ENCODE data around the gene GALNT10. TPM values are rescaled to one million over a fixed set of nuclear protein-coding genes. Genes with fewer than 3 reads are reported as not detected.
A peak's percentile ranks its signal among the peaks of the same experiment; 100 is the strongest.

Gene GALNT10
- total RNA-seq, 1 experiment from 2014 or later: 68.2 TPM

- H3K27me3 Mint-ChIP-seq (ENCODE audit: unreplicated experiment): no peaks in the 10 kb centered on the region
Measured at GRCh38 chr5:154284433-154284832, 93.9 kb downstream of the GALNT10 start.

GRCh38 chr5:154285661-154286408 lies 95.3 kb downstream of the GALNT10 start:
- H3K4me3 Mint-ChIP-seq (ENCODE audit: low read depth, unreplicated experiment): peak overlapping the region; percentile 25
- no TSS peak for BruUV-seq (replicated peaks)
- CTCF ChIA-PET: interaction anchor here (0.5 to 3.6 kb wide), 4 partner anchors 11 to 94 kb away, joined by 3 to 20 read pairs (median 10); no protein-coding TSS in a partner anchor
- TF ChIP-seq CTCF (IDR thresholded peaks at IDR 0.05; ENCODE audit: unreplicated experiment): no peak
- H3K4me1 Mint-ChIP-seq (ENCODE audit: low read depth, unreplicated experiment): peaks cover 53% of the 10 kb centered on the region
- H3K9me3 Mint-ChIP-seq (ENCODE audit: low read depth, unreplicated experiment): no peaks in the 10 kb centered on the region
- intact Hi-C loops (cut with micrococcal nuclease; ENCODE audit: unreplicated experiment): loop anchor here (5.0 kb wide), 1 partner anchor 81 kb away; no protein-coding TSS in a partner anchor
- H3K27me3 Mint-ChIP-seq (ENCODE audit: unreplicated experiment): no peaks in the 10 kb centered on the region
- DNase-seq: peak; percentile 26
- H3K36me3 Mint-ChIP-seq (ENCODE audit: insufficient read depth, unreplicated experiment): no peaks in the 10 kb centered on the region
- peak overlapping the region; percentile 54 for H3K27ac Mint-ChIP-seq (ENCODE audit: unreplicated experiment)

More at GRCh38 chr5:154284433-154284832, 93.9 kb downstream of the GALNT10 start:
- Mint-ChIP-seq H3K4me3 (ENCODE audit: low read depth, unreplicated experiment) (no peak overlapping the region), H3K9me3 (ENCODE audit: low read depth, unreplicated experiment) (no peaks in the 10 kb centered on the region), H3K27ac (ENCODE audit: unreplicated experiment) (no peak overlapping the region), H3K4me1 (ENCODE audit: low read depth, unreplicated experiment) (peaks cover 51% of the 10 kb centered on the region), H3K36me3 (ENCODE audit: insufficient read depth, unreplicated experiment) (no peaks in the 10 kb centered on the region)
- CTCF ChIA-PET: interaction anchor here (1.2 kb wide), 1 partner anchor 12 kb away, joined by 3 read pairs; no protein-coding TSS in a partner anchor
- no peak for TF ChIP-seq CTCF (IDR thresholded peaks at IDR 0.05; ENCODE audit: unreplicated experiment)
- BruUV-seq (replicated peaks): no TSS peak
- DNase-seq: no peak
- intact Hi-C loops (cut with micrococcal nuclease; ENCODE audit: unreplicated experiment): no loop called here

DNA sequence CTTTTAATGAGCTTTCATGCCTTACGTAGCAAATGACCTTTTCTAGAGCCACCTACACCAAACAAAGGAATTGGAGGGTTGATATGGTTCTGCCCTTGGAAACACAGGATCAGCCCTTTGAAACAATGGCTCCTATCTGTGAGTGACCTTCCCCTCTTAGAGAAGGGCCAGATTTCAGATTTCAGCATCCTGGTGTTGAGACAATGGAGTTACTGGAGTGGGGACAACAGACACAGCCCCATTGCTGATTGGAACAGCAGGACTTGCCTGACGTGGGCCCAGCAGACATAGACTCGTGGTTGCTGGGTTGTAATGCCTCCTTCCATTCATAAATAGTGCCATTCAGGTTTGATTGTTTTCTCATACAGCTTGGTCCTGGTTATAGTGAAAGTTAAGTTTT lies 96.0 kb downstream of the GALNT10 start:
- no peaks in the 10 kb centered on the region for H3K27me3 Mint-ChIP-seq (ENCODE audit: unreplicated experiment)
- no TSS peak for BruUV-seq (replicated peaks)
- CTCF ChIA-PET: interaction anchor here (0.5 to 3.6 kb wide), 6 partner anchors 10 to 96 kb away, joined by 3 to 20 read pairs (median 5); partner anchors contain the start of gene GALNT10
- peaks cover 53% of the 10 kb centered on the region for H3K4me1 Mint-ChIP-seq (ENCODE audit: low read depth, unreplicated experiment)
- H3K9me3 Mint-ChIP-seq (ENCODE audit: low read depth, unreplicated experiment): no peaks in the 10 kb centered on the region
- TF ChIP-seq CTCF (IDR thresholded peaks at IDR 0.05; ENCODE audit: unreplicated experiment): no peak
- intact Hi-C loops (cut with micrococcal nuclease; ENCODE audit: unreplicated experiment): loop anchor here (5.0 kb wide), 1 partner anchor 81 kb away; no protein-coding TSS in a partner anchor
- peak overlapping the region; percentile 54 for H3K27ac Mint-ChIP-seq (ENCODE audit: unreplicated experiment)
- H3K36me3 Mint-ChIP-seq (ENCODE audit: insufficient read depth, unreplicated experiment): no peaks in the 10 kb centered on the region
- no peak for DNase-seq
- H3K4me3 Mint-ChIP-seq (ENCODE audit: low read depth, unreplicated experiment): peak overlapping the region; percentile 55

DNA sequence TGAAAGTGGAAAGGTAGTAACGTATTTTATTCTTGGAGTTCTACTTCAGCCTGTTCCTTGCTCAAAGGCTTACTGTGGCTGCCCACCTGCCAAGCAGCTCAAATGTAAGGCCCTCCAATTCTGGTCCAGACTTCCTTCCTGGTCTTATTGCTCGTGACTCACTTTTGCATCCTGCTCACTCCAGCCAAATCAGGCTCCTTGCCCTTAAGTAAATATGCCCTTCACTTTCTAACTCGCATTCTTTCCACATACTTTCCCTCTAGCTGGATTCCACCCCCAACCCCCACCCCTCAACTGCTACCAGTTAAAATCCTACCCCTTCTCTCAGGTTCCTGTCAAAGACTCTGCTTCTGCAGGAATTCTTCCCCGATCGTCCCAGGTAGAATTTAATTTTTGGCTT lies 96.6 kb downstream of the GALNT10 start:
- DNase-seq: peak; percentile 71
- intact Hi-C loops (cut with micrococcal nuclease; ENCODE audit: unreplicated experiment): loop anchor here (5.0 kb wide), 1 partner anchor 80 kb away; no protein-coding TSS in a partner anchor
- no peaks in the 10 kb centered on the region for H3K27me3 Mint-ChIP-seq (ENCODE audit: unreplicated experiment)
- CTCF ChIA-PET: interaction anchor here (0.7 to 3.6 kb wide), 6 partner anchors 9 to 215 kb away, joined by 3 to 20 read pairs (median 5); partner anchors contain the start of gene GALNT10
- TF ChIP-seq CTCF (IDR thresholded peaks at IDR 0.05; ENCODE audit: unreplicated experiment): no peak
- peaks cover 53% of the 10 kb centered on the region for H3K4me1 Mint-ChIP-seq (ENCODE audit: low read depth, unreplicated experiment)
- H3K9me3 Mint-ChIP-seq (ENCODE audit: low read depth, unreplicated experiment): no peaks in the 10 kb centered on the region
- H3K36me3 Mint-ChIP-seq (ENCODE audit: insufficient read depth, unreplicated experiment): no peaks in the 10 kb centered on the region
- H3K4me3 Mint-ChIP-seq (ENCODE audit: low read depth, unreplicated experiment): peak overlapping the region; percentile 55
- no TSS peak for BruUV-seq (replicated peaks)
- peak overlapping the region; percentile 54 for H3K27ac Mint-ChIP-seq (ENCODE audit: unreplicated experiment)
